K562 (cell line): ENCODE measurements around the gene C2CD4D. TPM values are rescaled to one million over a fixed set of nuclear protein-coding genes. Genes with fewer than 3 reads are reported as not detected.

Experiments
- CBX5 ChIP-seq: IDR thresholded peaks from 2 replicates; pipeline ENCODE4 v1.6.1; 2014; ENCODE audit warnings: low read depth, borderline replicate concordance
- SIN3B ChIP-seq: fragments of 450-650 bp; IDR thresholded peaks from 2 replicates; pipeline ENCODE4 v1.6.1; 2017; ENCODE audit warnings: low read depth, mild to moderate bottlenecking, moderate library complexity
- ZNF253 ChIP-seq: fragments of 250-450 bp; sonication (Bioruptor Pico); conservative IDR thresholded peaks from 2 replicates; pipeline ENCODE4 v1.6.1; 2021; ENCODE audit warnings: mild to moderate bottlenecking
- polyA plus RNA-seq, 8 experiments: library from polyadenylated mRNA; depleted of rRNA in 4 of 8; stranded (reverse) in 5 of 8; unstranded in 3 of 8; fragments of >200 nt; fragmentation: Nextera tagmentation in 2 of 8; fragmentation: Illumina TruSeq in 1 of 8; extraction: Ambion mirVana in 2 of 8; extraction: Trizol in 1 of 8; gene quantifications; 2 replicates each; pipeline versions ENCODE4 v1.2.1 to v1.2.3, GENCODE V29; 2011 to 2014; ENCODE audit warnings: inconsistent platforms in 1 of 8, missing spikeins in 1 of 8
- total RNA-seq, 7 experiments: library from RNA; depleted of rRNA in 6 of 7; stranded (reverse); fragments of >200 nt in 6 of 7; fragmentation: Illumina TruSeq in 2 of 7; extraction: Trizol in 2 of 7; gene quantifications; 2 replicates each; pipeline versions ENCODE4 v1.2.1 to v1.2.3, GENCODE V29; 2011 to 2021; ENCODE audit warnings: low replicate concordance in 1 of 7
- TF ChIP-seq, protein P1 (sequence below): fragments of 200-400 bp; formaldehyde crosslinking; IDR thresholded peaks from 2 replicates; pipeline ENCODE4 v1.6.1; 2017; ENCODE audit warnings: mild to moderate bottlenecking, low read depth, low read length, moderate library complexity
- TF ChIP-seq, protein P2 (sequence below): fragments of 150-350 bp; conservative IDR thresholded peaks from 2 replicates; pipeline ENCODE4 v1.6.1; 2014; ENCODE audit warnings: low read length
- TF ChIP-seq, protein P3 (sequence below): fragments of 150-350 bp; IDR thresholded peaks from 2 replicates; pipeline ENCODE4 v1.6.1; 2014; ENCODE audit warnings: low read depth, mild to moderate bottlenecking, low read length, borderline replicate concordance
- TF ChIP-seq, protein P4 (sequence below): sonication (generic); formaldehyde crosslinking; IDR thresholded peaks from 2 replicates; pipeline ENCODE4 v1.8.1; 2023; ENCODE audit warnings: mild to moderate bottlenecking, missing genetic modification reagents

The C2CD4D gene
- total and polyA plus RNA-seq, 9 of the 15 experiments (the other 6 are each of a cell fraction or from before 2014, with no cell fraction given) = not detected

DNA sequence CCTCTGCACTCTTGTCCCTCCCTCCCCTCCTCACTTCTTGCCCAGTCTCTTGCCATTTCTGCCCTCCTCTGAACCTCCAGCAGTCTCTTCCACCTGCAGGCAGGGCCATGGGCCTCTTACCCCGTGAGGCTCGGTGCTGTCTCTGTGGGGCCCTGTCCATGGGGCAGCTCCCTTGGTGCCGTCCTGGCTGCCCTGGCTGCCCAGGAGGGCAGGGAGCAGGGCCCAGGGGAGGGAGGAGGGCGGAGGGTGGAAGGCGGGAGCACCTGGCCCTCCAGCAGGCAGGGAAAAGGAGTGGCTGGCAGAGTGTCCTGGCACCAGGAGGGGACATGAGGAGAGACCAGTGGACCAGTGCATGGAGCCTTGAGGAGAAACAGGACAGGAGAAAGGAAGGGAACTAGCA is 8.0 kb downstream of the C2CD4D start, which contains the start of gene RORC (continued):
- TF ChIP-seq SIN3B (no peak), CBX5 (no peak), ZNF253 (CRISPR knock-in tag) (no peak)
- TF ChIP-seq, protein P1, sequence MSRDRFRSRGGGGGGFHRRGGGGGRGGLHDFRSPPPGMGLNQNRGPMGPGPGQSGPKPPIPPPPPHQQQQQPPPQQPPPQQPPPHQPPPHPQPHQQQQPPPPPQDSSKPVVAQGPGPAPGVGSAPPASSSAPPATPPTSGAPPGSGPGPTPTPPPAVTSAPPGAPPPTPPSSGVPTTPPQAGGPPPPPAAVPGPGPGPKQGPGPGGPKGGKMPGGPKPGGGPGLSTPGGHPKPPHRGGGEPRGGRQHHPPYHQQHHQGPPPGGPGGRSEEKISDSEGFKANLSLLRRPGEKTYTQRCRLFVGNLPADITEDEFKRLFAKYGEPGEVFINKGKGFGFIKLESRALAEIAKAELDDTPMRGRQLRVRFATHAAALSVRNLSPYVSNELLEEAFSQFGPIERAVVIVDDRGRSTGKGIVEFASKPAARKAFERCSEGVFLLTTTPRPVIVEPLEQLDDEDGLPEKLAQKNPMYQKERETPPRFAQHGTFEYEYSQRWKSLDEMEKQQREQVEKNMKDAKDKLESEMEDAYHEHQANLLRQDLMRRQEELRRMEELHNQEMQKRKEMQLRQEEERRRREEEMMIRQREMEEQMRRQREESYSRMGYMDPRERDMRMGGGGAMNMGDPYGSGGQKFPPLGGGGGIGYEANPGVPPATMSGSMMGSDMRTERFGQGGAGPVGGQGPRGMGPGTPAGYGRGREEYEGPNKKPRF = no peak
- TF ChIP-seq, protein P2, sequence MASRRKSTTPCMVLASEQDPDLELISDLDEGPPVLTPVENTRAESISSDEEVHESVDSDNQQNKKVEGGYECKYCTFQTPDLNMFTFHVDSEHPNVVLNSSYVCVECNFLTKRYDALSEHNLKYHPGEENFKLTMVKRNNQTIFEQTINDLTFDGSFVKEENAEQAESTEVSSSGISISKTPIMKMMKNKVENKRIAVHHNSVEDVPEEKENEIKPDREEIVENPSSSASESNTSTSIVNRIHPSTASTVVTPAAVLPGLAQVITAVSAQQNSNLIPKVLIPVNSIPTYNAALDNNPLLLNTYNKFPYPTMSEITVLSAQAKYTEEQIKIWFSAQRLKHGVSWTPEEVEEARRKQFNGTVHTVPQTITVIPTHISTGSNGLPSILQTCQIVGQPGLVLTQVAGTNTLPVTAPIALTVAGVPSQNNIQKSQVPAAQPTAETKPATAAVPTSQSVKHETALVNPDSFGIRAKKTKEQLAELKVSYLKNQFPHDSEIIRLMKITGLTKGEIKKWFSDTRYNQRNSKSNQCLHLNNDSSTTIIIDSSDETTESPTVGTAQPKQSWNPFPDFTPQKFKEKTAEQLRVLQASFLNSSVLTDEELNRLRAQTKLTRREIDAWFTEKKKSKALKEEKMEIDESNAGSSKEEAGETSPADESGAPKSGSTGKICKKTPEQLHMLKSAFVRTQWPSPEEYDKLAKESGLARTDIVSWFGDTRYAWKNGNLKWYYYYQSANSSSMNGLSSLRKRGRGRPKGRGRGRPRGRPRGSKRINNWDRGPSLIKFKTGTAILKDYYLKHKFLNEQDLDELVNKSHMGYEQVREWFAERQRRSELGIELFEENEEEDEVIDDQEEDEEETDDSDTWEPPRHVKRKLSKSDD = no peak
- TF ChIP-seq, protein P3, sequence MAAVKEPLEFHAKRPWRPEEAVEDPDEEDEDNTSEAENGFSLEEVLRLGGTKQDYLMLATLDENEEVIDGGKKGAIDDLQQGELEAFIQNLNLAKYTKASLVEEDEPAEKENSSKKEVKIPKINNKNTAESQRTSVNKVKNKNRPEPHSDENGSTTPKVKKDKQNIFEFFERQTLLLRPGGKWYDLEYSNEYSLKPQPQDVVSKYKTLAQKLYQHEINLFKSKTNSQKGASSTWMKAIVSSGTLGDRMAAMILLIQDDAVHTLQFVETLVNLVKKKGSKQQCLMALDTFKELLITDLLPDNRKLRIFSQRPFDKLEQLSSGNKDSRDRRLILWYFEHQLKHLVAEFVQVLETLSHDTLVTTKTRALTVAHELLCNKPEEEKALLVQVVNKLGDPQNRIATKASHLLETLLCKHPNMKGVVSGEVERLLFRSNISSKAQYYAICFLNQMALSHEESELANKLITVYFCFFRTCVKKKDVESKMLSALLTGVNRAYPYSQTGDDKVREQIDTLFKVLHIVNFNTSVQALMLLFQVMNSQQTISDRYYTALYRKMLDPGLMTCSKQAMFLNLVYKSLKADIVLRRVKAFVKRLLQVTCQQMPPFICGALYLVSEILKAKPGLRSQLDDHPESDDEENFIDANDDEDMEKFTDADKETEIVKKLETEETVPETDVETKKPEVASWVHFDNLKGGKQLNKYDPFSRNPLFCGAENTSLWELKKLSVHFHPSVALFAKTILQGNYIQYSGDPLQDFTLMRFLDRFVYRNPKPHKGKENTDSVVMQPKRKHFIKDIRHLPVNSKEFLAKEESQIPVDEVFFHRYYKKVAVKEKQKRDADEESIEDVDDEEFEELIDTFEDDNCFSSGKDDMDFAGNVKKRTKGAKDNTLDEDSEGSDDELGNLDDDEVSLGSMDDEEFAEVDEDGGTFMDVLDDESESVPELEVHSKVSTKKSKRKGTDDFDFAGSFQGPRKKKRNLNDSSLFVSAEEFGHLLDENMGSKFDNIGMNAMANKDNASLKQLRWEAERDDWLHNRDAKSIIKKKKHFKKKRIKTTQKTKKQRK = no peak
- TF ChIP-seq, protein P4, sequence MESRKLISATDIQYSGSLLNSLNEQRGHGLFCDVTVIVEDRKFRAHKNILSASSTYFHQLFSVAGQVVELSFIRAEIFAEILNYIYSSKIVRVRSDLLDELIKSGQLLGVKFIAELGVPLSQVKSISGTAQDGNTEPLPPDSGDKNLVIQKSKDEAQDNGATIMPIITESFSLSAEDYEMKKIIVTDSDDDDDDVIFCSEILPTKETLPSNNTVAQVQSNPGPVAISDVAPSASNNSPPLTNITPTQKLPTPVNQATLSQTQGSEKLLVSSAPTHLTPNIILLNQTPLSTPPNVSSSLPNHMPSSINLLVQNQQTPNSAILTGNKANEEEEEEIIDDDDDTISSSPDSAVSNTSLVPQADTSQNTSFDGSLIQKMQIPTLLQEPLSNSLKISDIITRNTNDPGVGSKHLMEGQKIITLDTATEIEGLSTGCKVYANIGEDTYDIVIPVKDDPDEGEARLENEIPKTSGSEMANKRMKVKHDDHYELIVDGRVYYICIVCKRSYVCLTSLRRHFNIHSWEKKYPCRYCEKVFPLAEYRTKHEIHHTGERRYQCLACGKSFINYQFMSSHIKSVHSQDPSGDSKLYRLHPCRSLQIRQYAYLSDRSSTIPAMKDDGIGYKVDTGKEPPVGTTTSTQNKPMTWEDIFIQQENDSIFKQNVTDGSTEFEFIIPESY (CRISPR knock-in tag) = no peak
